ENCODE data around the gene PCCA.

GRCh38 chr13:100517135-100517534, 428.2 kb downstream of the PCCA start:
- TF ChIP-seq CTCF (IDR thresholded peaks at IDR 0.05; ENCODE audit: low read length) (no peak), EZH2 (IDR thresholded peaks at IDR 0.05; ENCODE audit: borderline replicate concordance, low read length) (no peak)

Measured in OCI-LY1 (cell line).